Body of pancreas (tissue), 4 donors: ENCODE data around the gene IQSEC1.

ENCODE experiments used
- CTCF ChIP-seq, 7 experiments: fragments of 450-650 bp in 4 of 7; fragments of 200-600 bp in 3 of 7; sonication (generic) in 3 of 7; IDR thresholded peaks; one replicate each; pipeline ENCODE4 v1.5.1; 2016 to 2019; ENCODE audit warnings: antibody characterized with exemption in 7 of 7
- POLR2A ChIP-seq, 3 donors: fragments of 450-650 bp; IDR thresholded peaks; one replicate each; pipeline ENCODE4 v1.6.1; 2016; ENCODE audit warnings: antibody characterized with exemption in 3 of 3, mild to moderate bottlenecking in 2 of 3

GRCh38 chr3:13006216-13006990 is 66.8 kb downstream of the IQSEC1 start:
- TF ChIP-seq CTCF (IDR thresholded peaks at IDR 0.05) (no peak), POLR2A (IDR thresholded peaks at IDR 0.05) (no peak)
